CD4-positive, alpha-beta T cell treated with Interferon gamma for 1 hour (primary cell): ENCODE data around the gene PIK3R6.
"Not testable (repeated sequence)": the region's sequence is repeated elsewhere in the genome, so short reads cannot be mapped to it uniquely, and the experiment has no call there.

Source experiments
- DNase-seq: peaks from one replicate; pipeline ENCODE4 v3.0.0-alpha.2; 2020

PIK3R6 gene

DNA sequence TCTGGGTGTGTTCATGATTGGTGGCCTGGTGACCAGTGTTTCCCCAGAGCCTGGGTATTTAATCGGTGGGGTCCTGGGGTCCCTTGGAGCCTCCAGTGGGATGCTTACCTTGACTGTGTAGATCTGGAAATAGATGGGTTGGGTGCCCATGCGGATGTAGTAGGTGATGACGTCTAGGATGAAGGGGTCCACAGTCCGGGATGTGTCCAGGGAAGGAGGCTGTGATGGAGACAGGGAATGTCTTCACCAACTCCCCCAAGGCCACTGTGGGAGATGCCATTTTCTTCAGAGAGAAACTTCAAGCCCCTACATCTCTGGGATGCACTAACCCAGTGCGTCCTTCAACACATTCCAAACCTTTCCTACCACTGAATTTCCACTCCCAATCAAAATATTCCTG is 44.2 kb downstream of the PIK3R6 start:
- DNase-seq = no peak

DNA sequence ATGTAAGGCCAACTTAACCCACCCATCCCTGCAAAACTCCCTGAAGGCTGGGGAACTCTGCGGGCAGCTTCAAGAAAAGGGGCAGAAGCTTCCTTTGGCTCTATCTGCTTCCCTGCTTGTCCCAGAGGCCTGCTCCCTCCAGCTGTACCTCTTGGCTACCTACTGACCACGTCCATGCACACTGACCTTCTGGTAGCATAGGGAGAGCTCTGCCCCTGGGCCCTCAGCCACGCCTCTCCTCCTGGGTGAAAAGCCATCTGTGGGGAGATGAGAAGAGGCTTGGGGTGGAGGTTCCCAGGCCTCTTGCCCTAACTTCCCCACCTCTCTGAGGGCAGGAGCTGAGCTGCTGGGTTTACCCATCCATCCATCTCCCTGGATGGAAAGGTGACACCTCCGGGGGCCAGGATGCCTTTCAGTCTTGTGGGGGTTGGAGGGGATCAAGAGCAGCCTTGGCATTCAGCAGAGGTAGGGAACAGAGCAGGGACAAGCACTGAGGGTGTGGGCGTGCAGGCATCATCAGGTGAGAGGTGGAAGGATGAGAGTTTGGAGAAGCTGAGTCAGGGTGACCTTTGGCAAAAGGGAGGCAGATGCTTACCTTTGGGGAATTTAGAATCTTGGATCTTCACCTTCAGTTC is 45.0 kb downstream of the PIK3R6 start:
- no peak for DNase-seq

- no peak for DNase-seq
These were observed 45.9 kb downstream of the PIK3R6 start for GRCh38 chr17:8821446-8822105.

GRCh38 chr17:8820311-8821010 is 47.0 kb downstream of the PIK3R6 start:
- no peak for DNase-seq

DNA sequence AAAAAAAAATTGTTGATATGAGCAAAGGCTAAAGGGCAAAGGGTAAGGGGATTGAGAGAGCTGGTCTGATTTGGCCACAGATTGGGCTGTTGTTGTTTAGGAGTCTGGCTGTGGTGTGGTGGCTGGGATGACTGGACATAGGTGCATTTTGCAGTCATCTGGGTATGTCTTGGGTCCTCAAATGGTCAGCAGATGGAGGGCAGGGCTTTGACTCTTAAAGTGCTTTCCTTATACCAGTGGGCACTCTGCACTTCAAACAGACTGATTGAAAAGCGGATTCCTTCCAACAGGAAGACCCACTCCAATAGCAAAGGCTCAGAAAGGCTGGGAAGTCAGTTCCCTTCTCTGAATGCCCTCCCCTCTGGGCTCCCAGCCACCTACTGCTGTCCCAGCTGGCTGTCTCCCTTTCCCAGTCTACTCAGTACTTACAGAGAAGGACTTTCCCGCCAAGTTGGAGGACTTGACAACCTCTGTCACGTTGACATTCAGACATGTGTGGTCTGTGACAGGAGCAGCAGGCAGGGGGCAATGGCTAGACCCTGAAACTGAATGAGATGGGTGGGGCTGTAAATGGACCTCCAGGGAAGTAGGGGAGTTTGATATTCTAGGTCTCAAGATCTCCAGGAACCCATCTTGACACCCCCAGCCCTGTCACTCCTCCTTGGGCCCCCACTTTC is 48.7 kb downstream of the PIK3R6 start:
- DNase-seq = no peak

DNA sequence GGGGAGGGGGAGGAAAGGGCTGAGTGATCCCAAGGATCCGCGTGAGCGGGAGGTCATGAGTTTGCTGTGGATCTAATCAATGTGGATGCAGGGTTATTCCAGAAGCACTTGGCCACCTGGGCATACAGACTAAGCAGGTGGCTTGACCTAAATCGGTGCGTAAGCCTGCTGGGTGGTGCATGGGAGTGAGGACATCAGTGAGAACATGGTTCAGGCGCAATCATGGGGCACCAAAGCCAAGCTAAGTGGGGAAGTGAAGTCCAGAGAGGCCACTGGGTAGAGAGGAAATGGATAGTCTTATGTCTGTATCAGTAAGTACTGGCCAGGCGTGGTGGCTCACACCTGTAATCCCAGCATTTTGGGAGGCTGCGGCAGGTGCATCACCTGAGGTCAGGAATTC is 49.4 kb downstream of the PIK3R6 start:
- no peak for DNase-seq

DNA sequence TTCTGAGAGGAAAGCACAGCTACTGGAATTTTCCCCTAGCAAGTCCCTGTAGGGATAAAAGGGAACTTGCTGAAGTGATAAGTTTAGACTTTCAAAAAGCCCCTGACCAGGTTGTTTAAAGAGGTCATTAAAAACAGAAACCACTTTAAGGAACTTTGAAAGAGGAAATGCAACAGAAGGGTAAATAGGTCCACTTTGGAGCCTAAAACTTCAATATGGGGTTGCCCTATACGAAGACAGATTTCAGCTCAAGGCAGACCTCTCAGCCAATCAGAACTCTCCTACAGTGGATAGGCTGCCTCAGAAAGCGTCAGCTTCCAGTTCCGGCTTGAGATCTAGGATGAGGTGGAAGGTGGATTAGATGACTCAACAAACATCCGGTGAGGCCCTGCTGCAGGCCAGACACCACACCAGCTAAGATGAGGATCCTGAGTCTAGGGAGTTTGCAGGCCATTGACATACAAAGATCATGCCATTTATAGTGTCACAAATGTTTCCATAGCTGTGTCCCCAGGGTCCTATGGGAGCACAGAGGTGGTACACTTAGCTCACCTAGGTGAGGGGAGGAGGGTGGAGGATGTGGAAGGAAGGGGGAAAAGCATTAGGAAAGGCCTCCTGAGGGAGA is 60.4 kb downstream of the PIK3R6 start:
- peak; percentile 77 for DNase-seq

DNA sequence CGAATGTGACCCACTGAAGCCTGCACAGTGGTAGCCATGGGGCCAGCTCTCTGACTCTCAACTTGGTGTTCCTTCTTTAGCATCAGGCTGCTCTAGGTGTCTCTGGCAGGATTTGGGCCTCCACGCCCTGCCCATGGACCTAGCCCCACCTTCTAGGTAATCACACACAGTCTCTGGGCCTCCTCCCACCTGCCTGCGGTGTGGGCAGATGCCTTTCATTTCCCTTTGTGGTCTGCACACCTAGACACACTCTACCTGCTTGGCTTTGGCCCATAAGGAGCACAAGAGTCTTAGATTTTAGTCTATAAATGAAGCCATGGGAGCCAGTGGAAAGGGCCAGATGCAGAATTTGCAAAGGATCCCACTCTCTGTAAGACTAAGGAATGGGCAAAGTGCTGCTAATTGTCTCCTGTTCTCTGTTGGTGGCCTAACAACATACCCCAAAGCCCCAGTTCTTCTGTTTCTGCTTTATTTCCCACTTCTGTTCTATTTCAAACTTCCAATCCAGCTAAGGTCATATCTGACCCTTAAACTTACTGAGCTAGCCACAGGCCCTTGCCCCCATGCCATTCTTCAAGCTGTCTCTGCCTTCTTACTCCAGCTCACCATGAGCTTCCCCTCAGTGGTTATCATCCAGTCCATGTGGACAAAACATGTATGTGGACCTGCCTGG is 61.1 kb downstream of the PIK3R6 start:
- DNase-seq = peak; percentile 18

DNA sequence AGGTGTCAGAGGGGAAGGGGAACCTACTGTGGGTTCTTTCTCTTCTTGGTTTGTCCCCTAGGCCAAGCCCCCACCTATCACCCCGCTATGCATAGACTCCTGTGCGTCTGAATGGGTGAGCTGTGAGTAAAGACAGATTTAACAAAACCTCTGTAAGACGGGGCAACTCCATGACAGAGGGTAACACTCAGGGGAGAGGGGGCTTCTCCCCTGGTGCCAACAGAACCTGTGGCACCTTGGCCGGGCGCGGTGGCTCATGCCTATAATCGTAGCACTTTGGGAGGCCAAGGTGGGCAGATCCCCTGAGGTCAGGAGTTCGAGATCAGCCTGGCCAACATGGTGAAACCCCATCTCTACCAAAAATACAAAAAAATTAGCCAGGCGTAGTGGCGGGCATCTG is 62.1 kb downstream of the PIK3R6 start:
- not testable (repeated sequence) for DNase-seq

DNA sequence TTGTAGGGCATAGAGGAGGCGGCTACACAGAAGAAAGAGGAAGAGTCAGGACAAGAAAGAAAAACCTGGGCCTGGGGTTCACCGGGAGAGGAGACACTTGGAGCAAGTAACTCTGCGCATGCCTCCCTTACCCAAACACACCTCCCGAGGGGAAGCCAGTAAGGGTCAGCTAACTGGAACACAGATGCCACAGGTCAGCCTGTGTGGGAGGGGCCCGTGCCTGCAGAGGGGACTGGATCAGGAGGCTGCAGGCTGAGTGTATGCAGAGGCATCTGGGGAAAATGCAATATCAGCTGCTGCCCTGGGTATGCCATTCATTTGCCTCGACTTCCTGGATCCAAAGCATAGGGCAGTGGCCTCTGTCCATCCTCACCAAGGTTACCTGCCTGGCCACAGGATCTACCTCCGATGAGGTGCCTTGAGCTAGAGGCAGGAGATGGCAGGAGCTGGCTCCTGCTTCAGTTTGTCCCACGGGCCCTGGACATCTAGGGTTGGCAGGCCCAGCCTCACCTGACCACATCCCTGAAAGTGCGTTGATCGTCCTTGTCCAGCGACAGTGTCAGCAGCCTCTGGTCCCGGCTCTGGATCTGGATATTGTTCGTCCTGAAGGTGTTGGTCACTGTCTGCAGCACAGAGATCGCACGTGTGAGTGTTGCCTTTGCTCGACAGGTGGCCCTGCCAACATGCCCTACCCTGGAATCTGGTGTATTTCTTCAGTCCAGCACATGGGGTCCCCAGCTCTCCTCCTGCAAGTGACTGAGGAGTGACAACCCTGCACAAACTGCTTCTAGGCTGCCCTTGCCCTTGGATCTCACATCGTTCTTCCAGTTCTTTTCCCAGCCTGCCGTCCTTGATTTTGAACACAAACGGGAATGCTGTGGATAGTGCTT is 63.7 kb downstream of the PIK3R6 start:
- DNase-seq = no peak

GRCh38 chr17:8801135-8801840 is 66.2 kb downstream of the PIK3R6 start:
- no peak for DNase-seq

DNA sequence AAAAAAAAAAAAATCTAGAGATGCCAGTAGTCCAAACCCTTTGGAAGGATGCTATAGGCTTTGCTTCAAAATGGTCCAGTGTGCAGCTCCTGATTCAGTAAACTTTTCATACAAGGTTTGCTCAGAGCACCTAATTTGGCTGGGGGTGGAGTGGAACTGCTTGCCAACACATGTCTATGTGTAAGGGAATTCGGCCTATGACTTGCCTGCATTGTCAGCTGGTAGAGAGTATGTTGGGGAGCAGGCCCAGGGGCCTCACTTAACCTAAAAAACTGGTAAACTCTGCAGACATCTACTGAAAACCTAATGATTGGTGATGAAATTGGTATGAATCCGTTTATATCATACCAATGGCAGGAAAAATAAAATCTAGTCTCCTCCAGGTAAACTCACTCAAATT is 66.8 kb downstream of the PIK3R6 start:
- no peak for DNase-seq

DNA sequence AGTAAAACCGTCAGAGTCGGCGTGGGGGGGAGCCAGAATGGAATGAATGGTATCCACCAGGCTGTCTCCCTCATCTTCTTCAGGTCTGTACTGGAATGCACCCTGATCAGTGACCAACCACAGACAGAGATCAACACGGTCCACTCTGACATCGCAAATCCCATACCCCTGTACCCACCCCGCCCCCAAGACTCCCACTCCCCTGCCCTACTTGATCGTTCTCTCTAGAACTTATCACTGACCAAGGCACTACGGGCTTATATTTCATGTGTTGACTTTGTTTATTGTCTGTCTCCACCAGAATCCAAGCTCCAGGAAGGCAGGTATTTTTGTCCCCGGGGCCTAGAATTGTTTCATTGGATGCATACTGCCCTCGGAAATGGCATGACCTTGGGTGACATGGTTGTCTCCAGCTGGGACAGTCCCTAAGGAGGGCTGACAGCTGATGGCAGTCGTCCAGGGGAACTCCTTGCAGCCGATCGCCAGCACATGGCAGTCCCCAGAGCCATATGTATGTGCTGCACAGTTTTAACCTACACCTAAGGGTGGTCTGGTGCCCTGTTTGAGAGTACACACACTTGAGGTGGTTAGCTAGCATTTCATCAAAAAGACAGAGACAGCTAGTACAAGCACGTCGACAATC is 67.8 kb downstream of the PIK3R6 start:
- DNase-seq = no peak

DNA sequence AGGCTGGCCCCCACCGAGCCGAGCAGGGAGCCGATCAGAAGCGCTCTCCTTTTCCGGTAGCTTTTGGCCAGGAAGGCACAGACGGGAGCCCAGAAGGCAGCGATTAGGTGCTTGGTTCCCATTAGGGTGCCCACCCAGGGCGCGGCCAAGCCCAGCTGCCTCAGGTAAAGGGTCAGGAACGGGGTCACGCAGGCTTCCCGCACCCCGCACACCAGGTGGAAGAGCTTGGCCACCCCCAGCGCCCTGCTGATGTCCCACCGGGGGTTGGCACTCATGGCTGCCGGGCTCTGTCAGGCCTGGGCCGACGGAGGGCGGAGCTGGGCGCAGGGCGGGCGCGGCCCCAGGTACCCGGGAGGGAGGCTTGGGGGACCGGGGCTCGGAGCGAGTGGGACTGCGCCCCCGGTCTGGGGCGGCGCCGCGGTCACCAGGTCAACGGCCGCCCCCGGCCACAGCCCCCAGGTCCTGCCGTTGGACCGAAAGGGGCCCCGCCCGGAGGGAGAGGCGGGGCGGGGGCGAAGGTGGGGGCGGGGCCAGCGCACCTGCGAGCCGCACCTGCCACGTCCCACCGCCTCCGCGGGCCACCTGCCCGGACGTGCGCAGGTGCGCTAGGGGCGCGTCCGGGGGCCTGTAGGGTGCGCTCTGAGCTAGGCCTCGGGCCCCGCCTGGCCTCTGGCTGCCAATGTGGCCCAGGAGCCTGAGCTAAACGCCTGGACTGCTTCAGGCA is 68.5 kb downstream of the PIK3R6 start, which contains the start of gene MFSD6L:
Gene MFSD6L (minus strand): TSS at position 520 of the 724 bp plus-strand sequence. CDS start 245 bp downstream, at position 275.
- DNase-seq = peak; percentile 38

- no peak for DNase-seq
These were observed 69.2 kb downstream of the PIK3R6 start for GRCh38 chr17:8798176-8798845.

DNA sequence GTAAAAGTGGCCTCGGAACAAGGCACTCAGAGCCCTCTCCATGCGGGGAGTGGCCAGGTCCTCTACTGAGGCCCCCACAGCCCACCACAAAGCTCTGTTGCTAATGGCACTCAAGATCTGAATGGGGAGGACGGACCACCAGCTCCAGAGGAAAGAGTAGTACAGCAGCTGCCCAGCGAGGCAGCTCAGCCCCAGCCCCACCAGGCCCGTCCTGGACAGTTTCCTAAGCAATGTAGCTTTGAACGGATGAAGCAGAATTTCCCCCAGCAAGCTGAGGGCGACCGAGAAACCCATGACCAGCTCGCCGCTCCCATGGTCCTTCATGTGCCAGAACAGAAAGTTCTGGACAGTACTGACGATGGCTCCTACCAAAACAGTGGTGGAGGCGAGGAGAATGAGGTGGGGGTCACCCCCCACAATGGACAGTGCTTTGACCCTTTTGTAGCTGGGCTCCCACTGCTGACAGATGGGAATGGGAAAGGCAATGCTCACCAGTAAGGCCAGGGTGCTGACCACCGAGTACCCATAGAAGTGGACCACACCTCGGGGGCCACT is 69.8 kb downstream of the PIK3R6 start:
- DNase-seq = no peak

GRCh38 chr17:8794636-8795035 is 72.8 kb downstream of the PIK3R6 start:
- no peak for DNase-seq

DNA sequence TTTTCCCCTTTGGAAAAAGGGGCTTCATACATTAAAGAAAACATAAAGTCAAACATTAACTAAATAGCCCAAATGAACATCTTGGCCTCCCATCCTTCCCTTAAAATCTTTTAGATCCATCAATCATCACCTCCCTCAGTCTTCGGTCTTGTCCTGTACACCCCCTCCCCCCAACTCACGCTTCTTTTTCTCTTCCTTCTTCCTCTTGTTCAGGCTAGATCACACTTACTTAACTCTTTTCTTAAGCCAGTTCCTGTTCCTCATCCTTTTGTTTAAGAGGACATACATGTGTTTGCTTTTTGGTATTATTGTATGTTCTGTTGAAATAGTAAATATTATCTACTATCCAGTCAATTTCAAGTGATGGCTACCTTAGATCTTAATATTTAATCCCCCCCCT is 73.8 kb downstream of the PIK3R6 start:
- DNase-seq = no peak

DNA sequence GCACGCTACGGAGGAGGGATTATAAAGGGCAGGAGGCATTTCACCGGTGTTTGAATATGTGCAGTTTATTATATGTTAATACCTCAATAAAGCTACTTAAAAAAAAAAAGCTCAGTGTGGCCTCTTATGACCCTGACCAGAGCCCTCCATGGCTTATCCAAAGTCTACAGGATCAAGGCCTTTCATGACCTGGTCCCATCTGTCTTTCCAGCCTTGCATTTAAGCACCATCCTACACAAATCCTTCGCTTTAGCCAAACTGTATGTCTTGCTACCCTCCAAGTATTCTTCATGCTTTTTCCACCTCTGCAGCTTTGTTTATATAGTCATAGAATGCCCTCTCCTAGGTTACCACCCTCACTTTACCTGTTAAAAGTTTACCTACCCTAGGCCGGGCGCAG is 74.8 kb downstream of the PIK3R6 start:
- DNase-seq = no peak
